Fibroblast of skin of right quadriceps (primary cell): ENCODE measurements around the gene RNU5D-1.
"Not testable (repeated sequence)": the region's sequence is repeated elsewhere in the genome, so short reads cannot be mapped to it uniquely, and the experiment has no call there.

Experiments
- DNase-seq: peaks from one replicate; pipeline ENCODE4 v3.0.0-alpha.2; 2013

RNU5D-1 gene

DNA sequence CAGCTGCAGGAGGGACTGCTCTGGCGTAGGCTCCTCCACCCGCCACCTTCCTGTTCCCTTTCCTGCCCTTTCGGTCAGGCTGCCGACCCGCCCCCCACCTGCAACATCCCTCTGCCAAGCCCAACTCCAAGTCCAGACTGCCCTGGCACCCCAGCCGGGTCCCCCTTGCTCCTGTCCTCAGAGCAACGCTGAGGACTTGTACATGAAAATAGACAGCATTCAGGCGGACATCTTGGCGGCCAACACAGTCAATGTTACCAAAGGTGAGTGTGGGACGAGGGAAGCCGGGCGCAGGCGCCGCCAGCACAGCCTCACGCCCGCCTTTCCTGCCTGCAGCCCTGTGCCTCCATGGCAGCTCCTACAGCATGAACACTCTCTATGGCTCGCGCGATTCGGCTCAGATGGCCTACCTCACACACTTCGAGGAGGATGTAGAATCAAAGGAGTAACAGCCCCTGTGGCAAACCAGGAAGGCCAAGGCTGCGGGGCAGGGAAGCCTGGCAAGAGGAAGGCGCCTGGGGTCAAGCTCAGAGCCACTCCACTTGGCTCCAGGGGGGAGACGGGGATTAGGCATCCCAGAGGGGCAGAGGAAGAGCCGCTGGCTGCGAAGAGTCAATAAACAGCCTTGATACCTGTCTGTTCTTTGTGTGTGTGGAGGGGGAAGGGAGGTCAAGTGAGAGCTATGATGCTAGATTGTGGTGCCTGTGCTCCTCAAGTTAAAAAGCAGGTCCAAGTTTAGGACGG is 5.8 kb downstream of the RNU5D-1 start:
- no peak for DNase-seq

DNA sequence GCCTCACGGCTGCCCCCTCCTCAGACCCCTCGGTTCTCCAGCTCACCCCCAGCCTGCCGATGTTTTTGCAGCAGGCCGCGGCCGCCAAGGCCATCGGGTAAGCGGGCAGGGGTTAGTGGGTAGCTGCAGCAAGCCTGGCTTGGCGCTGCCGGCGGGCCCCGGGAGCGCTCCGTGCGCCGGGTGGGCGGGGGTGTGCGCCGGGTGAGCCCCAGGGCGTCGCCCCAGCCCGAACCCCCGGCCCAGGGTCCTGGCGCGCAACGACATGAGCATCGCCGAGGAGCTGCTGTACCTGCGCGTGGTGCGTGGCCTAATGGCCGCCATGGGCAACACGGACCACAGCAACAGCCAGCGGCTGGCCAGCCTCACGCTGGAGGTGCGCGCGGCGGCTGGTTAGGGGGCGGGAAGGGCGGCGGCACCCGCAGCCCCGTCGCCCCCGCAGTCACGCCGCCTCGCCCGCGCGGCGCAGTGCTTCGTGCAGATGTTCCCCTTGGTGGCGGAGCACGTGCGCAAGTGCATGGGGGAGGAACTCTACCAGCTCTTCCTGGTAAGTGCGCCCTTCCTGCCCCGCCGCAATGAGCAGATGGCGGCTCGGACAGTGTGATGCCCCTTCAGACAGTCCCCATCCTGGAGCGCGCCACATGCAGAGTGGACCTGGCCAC is 6.5 kb downstream of the RNU5D-1 start:
- no peak for DNase-seq

GRCh38 chr1:44723496-44724295 is 7.3 kb downstream of the RNU5D-1 start:
- no peak for DNase-seq

DNA sequence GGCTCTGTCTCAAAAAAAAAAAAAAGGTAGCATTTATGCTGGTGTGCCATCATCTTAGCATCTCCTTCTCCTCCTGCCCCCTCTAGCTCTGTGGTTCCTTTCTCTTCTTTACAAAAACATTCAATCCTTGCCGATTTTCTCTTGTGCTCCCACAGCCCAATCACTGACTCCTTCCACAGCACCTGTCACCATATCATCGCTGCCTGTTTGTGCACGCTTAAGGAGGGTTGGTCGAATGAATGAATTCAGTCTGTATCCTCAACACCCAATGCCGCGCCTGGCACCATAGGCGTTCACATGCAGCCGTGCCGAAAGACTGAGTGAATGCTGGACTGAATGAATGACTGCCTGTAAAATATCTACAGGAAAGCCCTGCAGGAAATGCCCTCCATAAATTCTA is 7.9 kb downstream of the RNU5D-1 start:
- DNase-seq = no peak

DNA sequence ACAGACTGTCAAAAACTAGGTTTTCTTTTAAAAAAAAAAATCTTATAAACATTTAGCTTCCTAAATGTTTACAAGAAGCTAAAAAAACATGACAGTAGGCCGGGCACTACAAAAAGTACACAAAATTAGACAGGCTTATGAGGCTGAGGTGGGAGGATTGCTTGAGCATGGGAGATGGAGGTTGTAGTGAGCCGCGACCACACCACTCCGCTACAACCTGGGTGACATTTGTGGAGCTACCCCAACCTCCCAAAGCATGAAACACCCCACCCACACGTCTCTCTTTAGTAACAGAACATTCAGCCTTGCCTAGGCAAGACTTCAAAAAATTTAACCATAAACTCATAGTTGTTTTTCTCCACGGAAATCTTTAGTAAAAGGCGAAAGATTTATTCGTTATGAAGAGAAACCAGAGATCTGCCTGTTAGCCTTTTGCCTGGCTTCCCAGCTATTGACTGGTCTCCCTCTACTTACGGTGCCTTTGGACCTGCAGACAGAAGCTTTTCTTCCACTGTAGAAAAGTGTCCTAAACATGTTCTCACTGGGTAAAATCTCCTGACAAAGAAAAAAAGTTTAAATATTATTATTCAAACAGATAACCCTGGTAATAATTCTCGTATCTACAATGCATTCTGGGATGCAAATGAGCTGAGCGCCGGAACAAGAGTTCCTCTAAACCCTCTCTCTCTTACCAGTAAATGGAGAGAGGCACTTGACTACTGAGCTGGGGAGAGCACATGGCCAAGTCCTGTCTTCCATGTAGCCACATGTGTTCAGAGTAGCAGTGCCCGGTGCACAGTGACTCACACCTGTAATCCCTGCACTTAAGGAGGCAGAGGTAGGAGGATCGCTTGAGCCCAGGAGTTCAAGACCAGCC is 9.2 kb downstream of the RNU5D-1 start:
- peak; percentile 92 for DNase-seq

DNA sequence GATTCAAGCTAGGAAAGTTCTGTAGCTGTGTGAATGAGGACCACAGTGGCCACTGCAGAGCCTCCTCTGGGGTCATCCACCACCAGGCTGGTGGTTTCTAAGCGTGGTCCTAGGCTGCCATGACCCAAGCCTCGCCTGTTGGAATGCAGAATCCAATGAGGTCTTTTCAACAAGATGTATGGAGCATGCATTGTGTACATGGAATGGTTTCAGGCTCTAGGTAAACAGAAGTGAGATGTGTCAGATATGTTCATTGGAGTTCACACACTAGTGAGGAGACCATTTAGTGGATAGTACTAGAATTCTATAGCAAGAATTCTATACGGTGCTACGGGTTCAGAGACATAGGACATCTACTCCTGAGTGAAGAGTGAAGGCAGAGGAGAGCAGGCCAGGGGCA is 10.7 kb downstream of the RNU5D-1 start:
- no peak for DNase-seq

DNA sequence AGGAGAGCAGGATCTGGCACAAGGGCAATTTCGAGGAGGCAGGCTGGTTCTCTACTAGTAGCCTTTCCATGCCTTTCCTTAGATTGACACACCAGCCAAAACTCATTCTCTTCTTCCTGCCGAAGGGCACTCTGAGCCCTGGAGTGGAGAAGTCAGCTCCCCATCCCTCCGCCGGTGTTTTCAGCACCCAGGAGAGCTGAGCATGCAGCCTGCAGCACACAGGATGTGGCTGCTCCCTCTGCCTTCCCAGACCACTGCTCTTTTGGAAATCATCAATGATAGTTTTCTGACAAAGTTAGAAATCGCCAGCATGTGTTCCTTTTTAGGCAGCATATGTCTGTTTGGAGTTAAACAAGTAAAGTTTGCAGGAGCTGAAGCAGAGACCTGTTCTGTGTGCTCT is 11.7 kb downstream of the RNU5D-1 start:
- no peak for DNase-seq

GRCh38 chr1:44718091-44718490 is 12.9 kb downstream of the RNU5D-1 start:
- DNase-seq = no peak

DNA sequence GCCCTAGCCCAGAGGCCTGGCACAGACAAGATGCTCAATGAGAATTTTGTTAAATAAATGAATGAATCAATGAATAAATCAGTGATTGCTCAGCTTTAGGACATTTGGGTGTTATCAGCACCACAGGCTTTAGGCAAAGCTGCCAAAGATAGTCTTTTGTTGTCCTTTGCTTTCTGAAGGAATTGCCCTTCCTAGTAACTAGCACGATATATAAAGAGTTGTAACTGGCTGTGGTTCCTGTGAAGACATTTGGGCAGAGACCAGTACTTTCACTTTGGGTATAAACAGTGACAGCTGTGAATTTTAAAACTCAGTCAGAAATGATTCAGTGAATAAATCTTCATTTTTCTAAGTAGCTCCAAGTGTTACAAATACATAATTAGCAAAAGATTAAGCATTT is 13.3 kb downstream of the RNU5D-1 start:
- DNase-seq = no peak

DNA sequence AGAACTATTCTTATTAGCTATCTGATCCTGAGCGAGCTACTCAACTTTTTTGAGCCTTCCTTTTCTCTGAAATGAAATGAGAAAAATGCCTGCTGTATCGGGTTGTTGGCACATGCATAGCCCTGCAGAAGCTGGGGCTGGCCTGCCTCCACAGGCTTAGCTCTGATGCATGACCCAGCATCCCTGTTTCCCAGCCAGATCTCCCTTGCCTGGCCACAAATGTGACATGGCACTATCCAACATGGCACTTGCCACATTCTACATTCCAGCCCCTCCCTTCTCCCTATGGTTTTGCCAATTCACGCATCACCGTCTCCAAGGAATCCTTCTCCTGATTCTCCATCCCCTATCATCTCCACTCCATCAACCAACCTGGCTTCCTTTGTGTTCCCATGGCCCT is 13.8 kb downstream of the RNU5D-1 start:
- DNase-seq = no peak

- DNase-seq = peak; percentile 65
Measured at GRCh38 chr1:44714944-44715571, 15.9 kb downstream of the RNU5D-1 start.

DNA sequence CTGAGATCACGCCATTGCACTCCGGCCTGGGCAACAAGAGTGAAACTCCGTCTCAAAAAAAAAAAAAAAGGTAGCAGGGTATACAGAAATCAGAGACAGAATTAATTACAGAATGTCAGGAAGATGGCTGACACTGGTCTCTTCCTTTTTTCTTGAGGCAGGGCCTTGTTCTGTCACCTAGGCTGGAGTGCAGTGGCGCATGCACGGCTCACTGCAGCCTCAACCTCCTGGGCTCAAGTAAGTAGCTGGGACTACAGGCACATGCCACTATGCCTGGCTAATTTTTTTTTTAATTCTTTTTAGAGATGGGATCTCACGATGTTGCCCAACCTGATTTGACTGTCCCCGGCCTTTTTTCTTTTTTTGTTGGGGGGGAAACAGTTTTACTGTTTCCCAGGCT is 16.4 kb downstream of the RNU5D-1 start:
- no peak for DNase-seq

DNA sequence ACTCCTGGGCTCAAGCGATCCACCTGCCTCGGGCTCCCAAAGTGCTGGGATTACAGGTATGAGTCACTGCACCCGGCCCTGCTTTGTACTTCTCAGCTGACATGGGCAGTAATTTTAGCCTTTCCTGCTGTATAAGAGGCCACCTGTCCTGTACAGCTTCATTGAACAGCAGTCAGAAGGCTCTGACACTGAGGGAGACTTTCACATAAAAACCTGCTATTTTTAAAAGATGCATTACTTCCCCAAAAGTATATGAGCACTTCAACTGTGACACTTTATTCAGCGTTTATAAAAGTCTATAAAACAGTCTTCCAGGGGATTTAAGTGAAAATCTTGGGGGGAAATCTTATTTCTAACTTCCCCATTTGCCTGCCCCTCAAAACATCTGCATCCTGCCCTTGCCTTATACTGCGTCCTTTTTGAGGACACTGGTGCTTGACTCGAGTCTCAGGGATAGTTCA is 17.6 kb downstream of the RNU5D-1 start:
- DNase-seq = no peak

DNA sequence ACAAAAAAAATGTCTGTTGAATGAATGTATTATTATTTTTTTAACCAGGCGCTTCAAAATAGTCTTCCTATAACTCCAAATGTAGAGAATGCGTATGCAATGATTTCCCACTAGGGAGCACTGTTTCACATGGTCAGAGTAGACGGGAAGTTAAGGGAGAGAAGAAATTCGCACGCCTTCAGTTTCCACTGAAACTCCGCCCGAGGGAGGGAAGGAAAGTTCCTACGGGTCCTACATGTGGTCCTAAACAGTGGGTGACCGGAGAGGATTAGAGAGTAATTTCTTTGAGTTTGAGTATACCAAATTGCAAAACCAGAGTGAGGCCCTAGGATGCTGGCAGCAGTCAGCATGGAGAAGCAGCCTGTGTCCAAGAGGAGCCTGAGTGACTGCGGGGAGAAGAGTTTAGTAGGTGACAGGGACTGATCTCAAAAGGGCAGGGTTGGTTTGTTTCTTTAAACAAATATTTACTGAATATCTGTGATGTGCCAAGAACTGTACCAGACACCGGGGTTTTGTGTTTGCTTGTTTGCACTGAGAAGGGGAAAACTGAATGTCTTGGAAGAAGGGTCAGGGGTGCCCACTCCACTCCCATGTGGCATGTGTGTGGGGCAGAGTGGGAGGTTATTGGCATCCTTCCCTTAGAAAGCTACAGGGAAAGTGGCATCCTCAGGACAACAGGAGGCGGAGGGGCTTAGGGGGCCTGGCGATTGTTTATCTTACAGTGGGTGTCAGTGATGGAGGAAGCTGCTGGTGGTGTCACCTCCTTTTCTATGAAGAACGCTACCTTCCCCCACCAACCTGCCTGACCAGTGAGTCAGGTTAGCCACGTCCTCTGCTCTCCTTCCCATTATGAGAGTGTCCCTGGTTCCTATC is 22.8 kb downstream of the RNU5D-1 start:
- peak; percentile 33 for DNase-seq

- peak; percentile 93 for DNase-seq
Measured at GRCh38 chr1:44707112-44707881, 23.7 kb downstream of the RNU5D-1 start.

DNA sequence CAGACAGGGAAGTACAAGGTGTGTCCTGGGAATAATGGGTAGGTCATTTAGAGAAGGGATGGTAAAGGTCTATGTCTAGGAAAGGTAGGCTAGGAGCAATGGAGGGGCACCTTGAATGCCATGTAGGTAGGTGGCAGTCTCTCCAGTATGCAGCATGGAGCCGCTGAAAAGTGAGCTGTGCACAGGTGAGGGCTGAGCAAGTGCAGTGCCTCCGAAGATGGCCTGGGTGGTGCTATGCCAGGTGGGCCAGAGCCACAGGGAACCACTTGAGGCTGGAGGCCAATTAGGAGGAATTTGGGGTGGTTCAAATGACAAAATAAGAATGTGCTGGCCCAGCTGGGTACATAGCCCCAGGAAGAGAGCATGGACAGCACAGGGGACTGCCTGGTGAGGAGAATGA is 25.0 kb downstream of the RNU5D-1 start:
- no peak for DNase-seq

DNA sequence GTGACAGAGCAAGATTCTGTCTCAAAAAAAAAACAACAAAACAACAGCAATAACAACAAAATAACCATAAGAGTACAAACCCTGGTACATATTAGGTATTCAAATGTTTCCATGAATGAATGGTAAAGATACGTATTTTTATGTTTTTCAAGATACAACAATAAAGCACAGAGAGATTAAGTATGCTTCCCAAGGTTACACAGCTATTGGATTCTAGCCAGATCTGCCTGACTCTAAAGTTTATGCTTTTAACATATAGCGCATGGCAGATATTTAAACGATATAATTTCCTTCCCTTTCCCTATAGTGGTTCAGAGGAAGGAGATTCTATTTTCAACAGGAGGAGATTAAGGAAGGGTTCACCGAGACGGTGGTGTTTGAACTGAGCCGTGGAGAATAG is 25.5 kb downstream of the RNU5D-1 start:
- DNase-seq = no peak

- DNase-seq = no peak
Measured at GRCh38 chr1:44701141-44701573, 29.8 kb downstream of the RNU5D-1 start.

- DNase-seq = no peak
Measured at GRCh38 chr1:44700573-44700972, 30.4 kb downstream of the RNU5D-1 start.

GRCh38 chr1:44699375-44699774 is 31.6 kb downstream of the RNU5D-1 start:
- DNase-seq = not testable (repeated sequence)
